Measurements from ENCODE around the gene PODNL1. TPM values are rescaled to one million over a fixed set of nuclear protein-coding genes. Genes with fewer than 3 reads are reported as not detected.
A peak's percentile ranks its signal among the peaks of the same experiment; 100 is the strongest.

PODNL1 gene
- total and polyA plus RNA-seq, 2 experiments from 2014 or later = 0.17 to 2.4 TPM

- WGBS (ENCODE audit: low lambda C conversion rate, missing lambda C conversion rate) = 96% methylated on average over 16 of the region's 16 CpGs
- H3K4me2 ChIP-seq = no peak overlapping the region
- peak; percentile 2 for DNase-seq (ENCODE audit: low spot score)
- H3K27me3 ChIP-seq = no peaks in the 10 kb centered on the region
- no peaks in the 10 kb centered on the region for H3K9me3 ChIP-seq (ENCODE audit: low read depth)
- H3K4me3 ChIP-seq = no peak overlapping the region
- TF ChIP-seq EZH2phosphoT487 (IDR thresholded peaks at IDR 0.05; ENCODE audit: low read depth, severe bottlenecking, unreplicated experiment) = no peak
- H3K27ac ChIP-seq = no peak overlapping the region
- no peaks in the 10 kb centered on the region for H4K20me1 ChIP-seq (ENCODE audit: insufficient read depth, poor library complexity, severe bottlenecking)
- H3K36me3 ChIP-seq (replicated peaks; ENCODE audit: insufficient read depth, low read depth) = no peaks in the 10 kb centered on the region
- H3K79me2 ChIP-seq = peaks cover 23% of the 10 kb centered on the region
- H2AFZ ChIP-seq = no peak overlapping the region
- no peaks in the 10 kb centered on the region for H3K9me2 ChIP-seq (replicated peaks; ENCODE audit: insufficient read depth)
- peaks cover 5% of the 10 kb centered on the region for H3K4me1 ChIP-seq (ENCODE audit: insufficient read depth)
These were observed 18.1 kb upstream of the PODNL1 start for GRCh38 chr19:13956365-13956744.

- H2AFZ ChIP-seq = no peak overlapping the region
- peak; percentile 3 for DNase-seq (ENCODE audit: low spot score)
- peaks cover 5% of the 10 kb centered on the region for H3K4me1 ChIP-seq (ENCODE audit: insufficient read depth)
- no peaks in the 10 kb centered on the region for H4K20me1 ChIP-seq (ENCODE audit: insufficient read depth, poor library complexity, severe bottlenecking)
- H3K27me3 ChIP-seq = no peaks in the 10 kb centered on the region
- no peak overlapping the region for H3K27ac ChIP-seq
- H3K4me2 ChIP-seq = no peak overlapping the region
- H3K36me3 ChIP-seq (replicated peaks; ENCODE audit: insufficient read depth, low read depth) = no peaks in the 10 kb centered on the region
- 94% methylated on average over 29 of the region's 42 CpGs for WGBS (ENCODE audit: low lambda C conversion rate, missing lambda C conversion rate)
- H3K4me3 ChIP-seq = no peak overlapping the region
- H3K9me2 ChIP-seq (replicated peaks; ENCODE audit: insufficient read depth) = no peaks in the 10 kb centered on the region
- peaks cover 23% of the 10 kb centered on the region for H3K79me2 ChIP-seq
- TF ChIP-seq EZH2 (IDR thresholded peaks at IDR 0.05; ENCODE audit: borderline replicate concordance) = no peak
- TF ChIP-seq CTCF (IDR thresholded peaks at IDR 0.05; ENCODE audit: poor library complexity) = no peak
- TF ChIP-seq EZH2phosphoT487 (IDR thresholded peaks at IDR 0.05; ENCODE audit: low read depth, severe bottlenecking, unreplicated experiment) = no peak
- H3K9me3 ChIP-seq (ENCODE audit: low read depth) = no peaks in the 10 kb centered on the region
These were observed 17.6 kb upstream of the PODNL1 start for GRCh38 chr19:13955662-13956364.

GRCh38 chr19:13954185-13954584 lies 16.0 kb upstream of the PODNL1 start:
- Histone ChIP-seq H3K27me3 (no peaks in the 10 kb centered on the region), H3K27ac (no peak overlapping the region), H3K79me2 (peaks cover 23% of the 10 kb centered on the region), H3K4me3 (no peak overlapping the region), H3K4me1 (ENCODE audit: insufficient read depth) (peaks cover 5% of the 10 kb centered on the region), H3K4me2 (peak overlapping the region; percentile 85), H3K36me3 (replicated peaks; ENCODE audit: insufficient read depth, low read depth) (no peaks in the 10 kb centered on the region), H3K9me3 (ENCODE audit: low read depth) (no peaks in the 10 kb centered on the region), H4K20me1 (ENCODE audit: insufficient read depth, poor library complexity, severe bottlenecking) (no peaks in the 10 kb centered on the region), H3K9me2 (replicated peaks; ENCODE audit: insufficient read depth) (no peaks in the 10 kb centered on the region), H2AFZ (no peak overlapping the region)
- WGBS (ENCODE audit: low lambda C conversion rate, missing lambda C conversion rate) = 96% methylated on average over 13 of the region's 15 CpGs
- no peak for DNase-seq (ENCODE audit: low spot score)
- TF ChIP-seq CTCF (IDR thresholded peaks at IDR 0.05; ENCODE audit: poor library complexity) (no peak), EZH2phosphoT487 (IDR thresholded peaks at IDR 0.05; ENCODE audit: low read depth, severe bottlenecking, unreplicated experiment) (no peak), EZH2 (IDR thresholded peaks at IDR 0.05; ENCODE audit: borderline replicate concordance) (no peak)

GRCh38 chr19:13952931-13953531 lies 14.8 kb upstream of the PODNL1 start:
- Histone ChIP-seq H3K9me2 (replicated peaks; ENCODE audit: insufficient read depth) (no peaks in the 10 kb centered on the region), H3K4me1 (ENCODE audit: insufficient read depth) (peaks cover 5% of the 10 kb centered on the region), H3K4me3 (peak overlapping the region; percentile 37), H4K20me1 (ENCODE audit: insufficient read depth, poor library complexity, severe bottlenecking) (no peaks in the 10 kb centered on the region), H3K9me3 (ENCODE audit: low read depth) (no peaks in the 10 kb centered on the region), H3K4me2 (peak overlapping the region; percentile 85), H3K36me3 (replicated peaks; ENCODE audit: insufficient read depth, low read depth) (no peaks in the 10 kb centered on the region), H3K27me3 (no peaks in the 10 kb centered on the region), H3K79me2 (peaks cover 23% of the 10 kb centered on the region), H3K27ac (peak overlapping the region; percentile 52), H2AFZ (no peak overlapping the region)
- peak; percentile 59 for DNase-seq (ENCODE audit: low spot score)
- TF ChIP-seq EZH2phosphoT487 (IDR thresholded peaks at IDR 0.05; ENCODE audit: low read depth, severe bottlenecking, unreplicated experiment) (no peak), CTCF (IDR thresholded peaks at IDR 0.05; ENCODE audit: poor library complexity) (no peak), EZH2 (IDR thresholded peaks at IDR 0.05; ENCODE audit: borderline replicate concordance) (no peak)
- WGBS (ENCODE audit: low lambda C conversion rate, missing lambda C conversion rate) = 17% methylated on average over 11 of the region's 13 CpGs
